Stimulated activated CD8-positive, alpha-beta memory T cell treated with anti-CD3 and anti-CD28 coated beads, Interleukin-2, amount 100 ng/mL, for 48 hours (primary cell): ENCODE results near the gene SV2B.

Experiments
- DNase-seq, 2 donors: peaks; one replicate each; pipeline ENCODE4 v3.0.0-alpha.2; 2020; ENCODE audit warnings: low read depth in 2 of 2

The SV2B gene

DNA sequence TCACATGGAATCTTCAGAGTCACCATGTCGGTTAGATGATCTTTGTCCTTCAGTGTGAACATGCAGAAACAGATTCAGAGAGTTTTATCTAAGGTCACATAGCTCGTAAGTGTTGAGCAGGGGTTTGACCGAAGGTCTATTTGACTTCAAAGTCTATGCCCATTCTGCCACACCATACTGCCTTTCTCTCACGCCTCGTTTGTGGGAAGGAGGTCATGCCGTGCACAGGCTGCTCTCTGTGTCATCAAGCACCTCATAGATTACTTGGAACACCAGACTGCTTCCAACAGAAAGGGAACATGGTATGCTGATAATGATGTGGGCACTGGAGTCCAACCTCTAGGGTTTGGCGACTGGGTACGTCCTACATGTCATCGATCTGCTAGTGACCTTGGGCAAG, 128.8 kb downstream of the SV2B start:
- DNase-seq, result no peak

- DNase-seq, result no peak
Observed at GRCh38 chr15:91231703-91232102, 131.6 kb downstream of the SV2B start.

DNA sequence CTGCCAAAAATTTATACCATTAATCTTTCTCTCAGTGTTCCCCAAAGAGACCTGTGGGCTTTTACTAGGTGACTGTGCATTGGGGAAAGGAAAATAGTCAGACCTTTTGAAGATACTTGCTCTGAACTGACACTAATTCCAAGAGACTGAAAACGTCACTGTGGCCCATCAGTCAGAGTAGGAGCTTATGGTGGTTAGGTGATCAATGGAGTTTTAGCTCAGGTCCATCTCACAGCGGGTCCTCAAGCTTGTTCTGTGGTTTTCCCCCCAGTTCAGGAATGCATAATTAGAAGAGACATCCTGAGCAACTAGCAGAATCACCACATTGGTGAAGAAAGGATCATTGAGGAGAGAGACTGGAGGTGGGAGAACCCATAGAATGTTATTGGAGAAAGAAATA, 134.7 kb downstream of the SV2B start:
- no peak for DNase-seq

DNA sequence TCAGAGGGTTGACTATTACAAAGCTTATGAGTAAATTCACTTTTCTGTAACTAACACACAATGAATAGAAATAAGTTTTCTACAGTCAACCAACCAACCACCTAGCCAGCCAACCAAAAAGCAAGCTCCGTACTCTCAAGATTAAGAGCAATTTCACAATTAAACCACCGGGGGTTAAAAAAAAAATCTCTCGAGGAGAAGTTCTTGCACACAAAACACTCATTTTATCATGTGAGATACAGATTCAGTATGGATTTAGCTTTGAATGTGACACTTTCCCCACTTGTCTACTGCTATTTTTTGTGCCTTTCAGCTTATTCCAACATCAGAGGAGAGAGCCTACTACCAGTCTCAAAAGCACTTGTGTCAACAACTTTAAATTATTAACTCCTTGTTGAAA, 135.3 kb downstream of the SV2B start:
- no peak for DNase-seq

DNA sequence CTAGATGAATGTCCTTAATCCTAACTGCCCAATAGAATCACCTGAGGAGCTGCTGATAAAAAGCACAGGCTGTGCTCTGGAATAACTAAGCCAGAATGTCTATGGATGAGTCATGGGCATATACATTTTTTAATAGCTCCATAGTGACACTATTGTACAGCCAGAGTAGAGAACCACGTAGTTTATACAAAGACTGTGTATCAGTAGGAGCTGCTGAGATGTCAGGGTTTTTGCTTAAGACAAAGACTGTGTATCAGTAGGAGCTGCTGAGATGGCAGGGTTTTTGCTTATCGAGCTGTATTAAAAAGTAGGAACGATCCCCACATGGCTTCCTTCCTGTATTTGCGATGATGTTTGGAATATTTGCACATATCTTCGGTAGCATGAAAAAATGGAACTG, 137.4 kb downstream of the SV2B start:
- no peak for DNase-seq

- no peak for DNase-seq
Observed at GRCh38 chr15:91238644-91239425, 138.8 kb downstream of the SV2B start.

- DNase-seq, result no peak
Observed at GRCh38 chr15:91243826-91244225, 143.8 kb downstream of the SV2B start.

- DNase-seq, result no peak
Observed at GRCh38 chr15:91244919-91245318, 144.9 kb downstream of the SV2B start.

- no peak for DNase-seq
Observed at GRCh38 chr15:91246998-91247397, 146.9 kb downstream of the SV2B start.

GRCh38 chr15:91249591-91249990, 149.5 kb downstream of the SV2B start:
- no peak for DNase-seq

- DNase-seq, result no peak
Observed at GRCh38 chr15:91252322-91252721, 152.3 kb downstream of the SV2B start.

DNA sequence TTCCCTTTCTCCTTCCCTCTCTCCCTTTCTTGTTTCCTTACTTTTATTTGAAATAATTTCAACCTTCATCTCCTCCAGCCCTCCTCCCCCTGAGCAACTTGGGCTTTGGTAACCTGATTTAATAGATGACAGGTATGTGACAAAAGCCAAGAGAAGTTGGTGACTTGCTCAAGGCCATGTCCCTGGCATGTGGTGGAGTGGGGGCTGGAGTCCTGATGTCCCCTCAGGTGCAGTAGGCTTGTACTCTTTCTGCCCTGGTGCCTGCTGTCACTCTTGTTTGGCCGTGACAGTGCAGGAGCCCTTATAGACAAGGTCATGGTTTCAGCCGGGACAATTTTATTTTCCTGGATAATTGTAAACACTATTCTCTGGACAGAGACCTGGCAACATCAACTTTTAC, 152.7 kb downstream of the SV2B start:
- no peak for DNase-seq

DNA sequence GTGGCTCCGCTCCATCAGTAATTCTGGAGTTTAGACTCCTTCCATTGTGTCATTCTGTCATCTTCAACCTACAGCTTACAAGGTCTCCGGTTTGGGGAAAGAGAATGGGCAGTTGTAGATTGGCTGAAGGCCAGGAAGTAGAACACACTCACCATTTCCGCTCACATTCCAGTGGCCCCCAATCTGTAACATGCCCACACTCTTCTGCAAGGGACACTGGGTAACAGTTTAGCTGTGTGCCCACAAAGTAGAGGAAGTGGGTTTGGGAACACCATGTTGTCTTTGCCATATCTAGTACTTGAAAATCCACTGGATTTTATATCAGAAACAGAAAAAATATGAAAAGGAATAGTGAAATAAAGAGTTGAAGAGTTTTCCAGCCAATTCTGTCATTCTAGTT, 153.5 kb downstream of the SV2B start:
- no peak for DNase-seq

DNA sequence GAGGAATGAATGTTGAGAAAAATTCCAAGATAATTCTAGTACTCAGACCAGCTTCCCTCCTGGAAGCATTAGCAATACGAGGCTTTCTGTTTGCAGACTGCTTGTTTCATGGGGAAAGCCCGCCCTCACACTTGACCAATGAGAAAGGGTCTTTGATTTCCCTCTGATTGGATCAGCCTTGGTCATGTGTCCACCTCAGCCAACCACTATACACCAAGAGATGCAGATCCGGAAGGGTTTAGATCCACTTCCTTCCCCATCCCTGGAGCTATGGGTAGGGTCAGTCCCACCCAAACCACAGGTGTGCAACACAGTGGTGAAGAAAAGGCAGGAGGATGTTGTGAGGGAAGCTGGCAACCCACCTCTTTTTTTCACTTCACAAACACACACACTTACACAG, 154.7 kb downstream of the SV2B start:
- DNase-seq, result no peak

DNA sequence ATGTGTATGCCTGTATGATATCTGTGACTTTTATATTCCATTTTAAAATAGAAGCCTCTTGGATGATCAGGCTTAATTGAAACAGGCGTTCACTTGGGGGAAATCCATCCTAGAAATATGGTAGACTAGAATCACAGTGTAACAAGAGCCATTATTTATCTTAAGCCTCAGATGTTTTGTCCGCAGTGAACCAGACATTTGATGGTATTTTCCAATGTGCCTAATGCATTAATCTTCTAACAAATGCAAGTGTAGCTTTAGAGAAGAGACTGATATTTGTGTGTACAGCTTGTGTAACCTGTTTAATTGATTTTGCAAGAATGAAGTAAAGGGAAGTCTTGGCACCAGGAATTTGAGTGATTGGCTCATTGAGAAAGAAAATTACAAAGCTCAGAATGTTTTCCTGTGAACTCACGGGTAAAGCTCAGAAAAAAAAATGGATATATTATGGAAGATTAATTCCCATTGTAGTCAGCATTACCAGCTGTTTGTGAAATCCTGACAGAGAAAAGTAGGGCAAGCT, 155.7 kb downstream of the SV2B start:
- no peak for DNase-seq

DNA sequence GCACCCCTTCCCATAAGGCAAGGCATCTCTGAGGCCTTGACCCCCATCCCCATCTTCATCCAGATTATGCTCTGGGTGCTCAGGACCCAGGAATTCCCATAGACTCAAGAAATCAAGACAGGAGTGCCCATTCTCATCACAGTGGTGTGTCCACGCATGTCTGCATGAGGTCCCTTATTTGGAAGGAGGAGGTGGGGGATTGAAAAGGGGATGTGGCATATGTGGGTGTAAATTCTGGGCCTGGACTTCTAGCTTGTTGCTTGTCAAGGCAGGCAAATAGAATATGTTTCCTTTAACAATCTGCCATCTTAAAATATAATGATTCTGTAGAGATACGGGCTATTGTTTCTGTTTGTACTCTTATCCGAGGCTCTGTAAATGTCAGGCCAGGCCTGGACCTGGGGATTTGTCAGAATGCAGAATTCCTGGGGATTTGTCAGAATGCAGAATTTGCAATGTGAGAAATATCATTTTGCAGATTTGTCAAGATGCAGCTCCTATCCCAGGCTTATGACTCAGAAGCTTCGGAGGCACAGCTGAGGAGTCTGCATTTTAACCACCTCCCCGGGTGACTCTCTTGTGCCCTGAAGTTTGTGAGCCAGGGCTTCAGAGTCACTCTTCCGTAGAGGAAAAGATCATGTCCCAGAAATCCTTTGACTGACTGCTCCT, 157.8 kb downstream of the SV2B start:
- DNase-seq, result no peak

- DNase-seq, result no peak
Observed at GRCh38 chr15:91258415-91258759, 158.3 kb downstream of the SV2B start.

DNA sequence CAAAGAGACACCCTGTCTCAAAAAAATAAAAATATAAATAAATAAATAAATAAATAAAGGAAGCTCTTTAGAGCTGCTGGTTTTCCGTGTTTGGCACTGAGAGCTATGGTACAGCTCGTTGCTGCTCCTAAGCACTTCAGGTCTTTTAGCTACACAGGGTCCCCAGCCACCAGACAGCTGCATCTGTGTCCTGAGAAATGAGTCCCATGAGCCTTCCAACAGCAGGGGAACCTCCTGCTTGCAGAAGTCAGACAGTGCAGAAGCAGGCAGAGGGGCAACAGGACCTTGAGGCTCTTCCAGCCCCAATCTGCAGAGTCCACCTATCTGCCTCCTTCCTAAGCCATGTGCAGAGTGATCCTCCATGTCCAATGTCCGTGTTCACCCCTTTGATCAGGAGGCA, 159.0 kb downstream of the SV2B start:
- no peak for DNase-seq

- no peak for DNase-seq
Observed at GRCh38 chr15:91261345-91261744, 161.3 kb downstream of the SV2B start.

GRCh38 chr15:91263632-91264531, 163.8 kb downstream of the SV2B start:
- no peak for DNase-seq

DNA sequence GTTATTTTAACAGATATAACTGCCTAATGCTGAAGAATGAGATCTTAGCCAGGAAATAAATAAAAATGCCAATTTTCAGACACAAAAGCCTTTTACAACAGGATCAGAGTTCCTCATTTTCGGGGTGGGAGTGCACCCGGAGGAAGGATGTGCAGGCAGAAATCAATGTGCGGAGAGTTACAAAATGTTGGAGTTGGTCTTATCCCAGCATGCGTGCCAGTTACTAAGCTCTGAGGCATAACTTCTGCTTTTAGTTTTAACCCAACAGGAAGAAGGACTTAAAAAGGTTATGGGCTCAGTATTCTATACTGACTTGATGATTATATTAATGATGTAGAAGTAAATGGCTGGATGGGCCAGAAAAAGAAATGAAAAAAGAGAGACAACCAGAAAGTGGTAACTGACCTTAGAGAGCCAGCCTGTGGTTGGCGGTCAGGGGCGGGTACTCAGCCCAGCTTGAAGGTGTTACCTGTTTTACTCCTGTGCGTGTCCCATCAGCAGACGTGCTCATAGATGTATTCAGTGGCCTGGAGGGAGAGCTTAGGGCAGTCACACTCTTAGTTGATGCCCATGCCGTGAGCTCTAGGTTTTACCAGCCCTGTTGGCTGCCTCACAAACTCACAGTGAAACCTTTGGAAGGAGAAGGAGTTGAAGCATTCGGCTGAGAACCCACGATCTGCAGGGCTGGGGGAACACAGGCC, 164.7 kb downstream of the SV2B start:
- DNase-seq, result no peak

DNA sequence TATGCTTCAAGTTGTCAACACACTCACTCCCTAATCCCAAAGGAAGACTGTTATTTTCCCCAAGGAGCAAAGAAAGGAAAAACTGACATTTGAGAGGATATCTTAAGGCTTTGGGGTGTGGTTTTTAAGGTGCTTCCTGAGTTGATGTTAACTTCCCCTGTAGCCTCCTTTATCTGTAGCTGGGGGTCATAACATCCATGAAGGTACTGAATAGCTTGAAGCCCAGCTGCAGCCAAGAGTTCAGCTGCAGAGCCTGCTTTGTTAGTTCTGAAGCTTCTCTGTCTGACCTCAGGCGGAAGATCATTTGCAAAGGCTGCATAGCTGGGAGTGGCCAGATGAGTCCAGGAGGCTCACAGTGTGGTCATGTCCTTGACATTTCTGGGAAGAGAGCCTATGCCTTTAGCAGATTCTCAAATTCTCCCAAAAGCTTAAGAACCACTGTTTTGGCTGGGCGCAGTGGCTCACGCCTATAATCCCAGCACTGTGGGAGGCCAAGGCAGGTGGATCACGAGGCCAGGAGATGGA, 165.4 kb downstream of the SV2B start:
- DNase-seq, result no peak
